Stromal cell of bone marrow (primary cell): ENCODE data around the gene SMARCA1.
"Not testable (repeated sequence)": the region's sequence is repeated elsewhere in the genome, so short reads cannot be mapped to it uniquely, and the experiment has no call there.

Experiments used
- DNase-seq: peaks from one replicate; pipeline ENCODE4 v3.0.0-alpha.2; 2012; ENCODE audit warnings: low read depth

Gene SMARCA1, protein sequence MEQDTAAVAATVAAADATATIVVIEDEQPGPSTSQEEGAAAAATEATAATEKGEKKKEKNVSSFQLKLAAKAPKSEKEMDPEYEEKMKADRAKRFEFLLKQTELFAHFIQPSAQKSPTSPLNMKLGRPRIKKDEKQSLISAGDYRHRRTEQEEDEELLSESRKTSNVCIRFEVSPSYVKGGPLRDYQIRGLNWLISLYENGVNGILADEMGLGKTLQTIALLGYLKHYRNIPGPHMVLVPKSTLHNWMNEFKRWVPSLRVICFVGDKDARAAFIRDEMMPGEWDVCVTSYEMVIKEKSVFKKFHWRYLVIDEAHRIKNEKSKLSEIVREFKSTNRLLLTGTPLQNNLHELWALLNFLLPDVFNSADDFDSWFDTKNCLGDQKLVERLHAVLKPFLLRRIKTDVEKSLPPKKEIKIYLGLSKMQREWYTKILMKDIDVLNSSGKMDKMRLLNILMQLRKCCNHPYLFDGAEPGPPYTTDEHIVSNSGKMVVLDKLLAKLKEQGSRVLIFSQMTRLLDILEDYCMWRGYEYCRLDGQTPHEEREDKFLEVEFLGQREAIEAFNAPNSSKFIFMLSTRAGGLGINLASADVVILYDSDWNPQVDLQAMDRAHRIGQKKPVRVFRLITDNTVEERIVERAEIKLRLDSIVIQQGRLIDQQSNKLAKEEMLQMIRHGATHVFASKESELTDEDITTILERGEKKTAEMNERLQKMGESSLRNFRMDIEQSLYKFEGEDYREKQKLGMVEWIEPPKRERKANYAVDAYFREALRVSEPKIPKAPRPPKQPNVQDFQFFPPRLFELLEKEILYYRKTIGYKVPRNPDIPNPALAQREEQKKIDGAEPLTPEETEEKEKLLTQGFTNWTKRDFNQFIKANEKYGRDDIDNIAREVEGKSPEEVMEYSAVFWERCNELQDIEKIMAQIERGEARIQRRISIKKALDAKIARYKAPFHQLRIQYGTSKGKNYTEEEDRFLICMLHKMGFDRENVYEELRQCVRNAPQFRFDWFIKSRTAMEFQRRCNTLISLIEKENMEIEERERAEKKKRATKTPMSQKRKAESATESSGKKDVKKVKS

DNA sequence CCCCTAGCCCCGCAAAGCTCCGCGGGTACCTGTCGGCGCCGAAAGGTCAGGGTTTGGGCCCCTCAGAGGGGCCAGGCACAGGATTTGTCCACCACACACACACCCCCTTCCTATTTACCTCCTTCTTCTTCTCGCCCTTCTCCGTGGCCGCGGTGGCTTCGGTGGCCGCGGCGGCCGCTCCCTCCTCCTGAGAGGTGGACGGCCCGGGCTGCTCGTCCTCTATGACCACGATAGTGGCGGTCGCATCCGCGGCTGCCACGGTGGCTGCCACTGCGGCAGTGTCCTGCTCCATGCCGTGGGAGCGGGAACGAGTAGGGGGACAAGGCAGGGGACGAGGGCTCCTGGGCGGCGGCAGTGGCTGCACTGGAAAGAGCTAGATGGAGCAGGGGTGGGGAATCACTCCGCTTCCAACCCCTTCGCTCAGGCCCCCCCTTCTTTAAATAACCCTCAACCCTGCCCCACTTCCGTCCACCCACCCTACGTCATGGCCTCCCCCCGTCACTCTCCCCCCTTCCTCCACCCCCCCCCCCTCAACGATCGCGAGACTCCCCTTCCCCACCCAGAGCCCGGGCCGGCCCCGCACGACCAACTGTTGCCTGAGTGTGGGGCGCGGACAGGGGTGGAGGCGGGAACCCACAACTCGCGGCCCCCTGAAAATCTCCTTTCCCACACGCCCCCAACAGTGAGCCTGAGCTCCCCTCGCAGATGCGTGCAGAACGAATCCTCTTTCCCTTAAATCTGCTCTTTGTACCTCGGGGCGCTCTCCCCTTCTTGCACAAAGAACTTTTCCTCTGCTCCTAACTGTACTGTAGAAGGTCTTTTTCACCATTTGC is at the start of gene SMARCA1:
Gene SMARCA1, minus strand, starts transcription at position 412 of the 833 bp plus-strand sequence. Its CDS starts 120 bp downstream, at position 292.
- no peak for DNase-seq

DNA sequence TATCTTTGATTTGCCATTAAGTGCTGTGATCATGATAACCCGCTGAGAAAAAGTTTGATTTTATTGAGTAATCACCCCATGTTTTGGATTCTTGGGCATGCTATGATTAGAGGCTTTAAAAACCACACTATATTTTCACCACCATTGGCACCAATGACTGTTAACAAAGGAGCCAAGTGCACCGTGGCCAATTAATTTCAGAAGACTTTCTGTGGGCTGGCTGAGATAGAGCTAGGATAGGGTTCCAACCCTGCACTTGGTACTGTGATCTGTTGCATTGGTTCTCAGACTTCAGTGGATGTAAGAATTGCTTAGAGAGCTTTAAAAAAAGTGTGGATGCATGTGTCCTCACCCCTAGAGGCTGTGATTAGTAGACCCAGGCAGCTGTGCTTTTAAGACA is 49.1 kb upstream of the SMARCA1 start:
- DNase-seq: no peak

DNA sequence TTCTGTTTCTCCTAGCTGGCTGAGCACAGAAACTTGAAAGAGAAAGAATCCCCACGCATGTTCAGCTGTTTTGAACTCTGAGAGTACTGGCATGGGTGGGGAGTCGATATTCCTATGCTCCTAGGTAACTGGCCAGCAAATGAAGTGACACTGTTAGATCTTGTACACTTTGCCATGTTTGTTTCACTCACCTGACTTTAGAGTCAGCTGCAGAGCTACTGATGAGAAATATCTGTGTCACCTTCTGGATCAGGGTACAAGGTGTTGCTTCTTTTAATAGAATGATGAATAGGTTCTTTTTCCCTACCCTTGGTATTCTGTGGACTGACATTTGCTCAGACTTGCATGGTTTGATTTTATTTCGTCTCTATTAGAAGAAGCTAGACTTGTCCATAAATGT is 45.1 kb upstream of the SMARCA1 start:
- DNase-seq: no peak

DNA sequence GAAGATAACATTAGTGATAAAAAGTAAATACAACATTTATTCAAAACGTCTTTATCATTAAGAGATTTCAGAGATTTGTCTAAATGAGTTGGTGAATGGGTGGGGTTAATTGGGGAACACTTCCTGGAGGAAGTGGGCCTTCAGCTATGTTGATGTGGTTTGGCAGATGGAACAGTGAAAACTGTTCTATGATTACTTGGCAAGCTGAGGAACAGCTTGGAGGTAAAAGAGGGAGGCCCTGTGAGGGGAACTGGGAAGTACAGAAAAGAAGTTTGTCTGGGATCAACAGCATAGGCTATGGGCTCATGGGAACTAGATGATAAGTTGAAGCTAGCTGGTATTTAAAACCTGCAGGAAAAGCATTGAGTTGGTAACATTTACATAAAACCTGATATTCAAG is 42.8 kb upstream of the SMARCA1 start:
- DNase-seq: no peak

DNA sequence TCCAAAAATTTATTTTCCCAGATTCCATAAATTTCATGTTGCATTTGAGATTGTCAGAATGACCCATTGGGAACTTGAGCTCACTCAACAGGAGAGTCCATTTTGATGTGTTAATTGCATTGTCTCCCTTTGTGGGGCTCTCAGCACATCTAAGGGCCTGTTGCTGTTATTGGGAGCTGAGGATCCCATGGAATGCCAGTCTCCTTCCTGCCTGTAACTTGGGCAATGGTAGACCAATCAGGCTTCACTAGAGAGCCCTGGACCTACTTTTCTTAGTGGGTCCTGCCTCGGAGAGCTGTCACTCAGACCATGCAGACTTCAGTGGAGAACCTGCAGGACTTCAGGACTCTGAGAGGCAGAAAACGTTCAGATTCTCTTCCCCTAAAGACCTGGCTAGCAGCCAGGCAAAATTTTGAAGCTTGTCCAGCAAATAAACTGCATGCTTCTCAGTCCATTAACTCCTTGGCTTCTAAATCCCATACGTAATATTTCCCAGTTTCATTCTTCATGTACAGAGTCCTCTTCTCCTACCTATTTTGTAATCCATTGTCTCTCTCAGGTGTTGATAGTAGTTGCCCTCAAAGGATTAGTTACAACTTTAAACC is 41.9 kb upstream of the SMARCA1 start:
- DNase-seq: no peak

DNA sequence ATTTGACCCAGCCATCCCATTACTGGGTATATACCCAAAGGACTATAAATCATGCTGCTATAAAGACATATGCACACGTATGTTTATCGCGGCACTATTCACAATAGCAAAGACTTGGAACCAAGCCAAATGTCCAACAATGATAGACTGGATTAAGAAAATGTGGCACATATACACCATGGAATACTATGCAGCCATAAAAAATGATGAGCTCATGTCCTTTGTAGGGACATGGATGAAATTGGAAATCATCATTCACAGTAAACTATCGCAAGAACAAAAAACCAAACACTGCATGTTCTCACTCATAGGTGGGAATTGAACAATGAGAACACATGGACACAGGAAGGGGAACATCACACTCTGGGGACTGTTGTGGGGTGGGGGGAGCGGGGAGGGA is 41.1 kb upstream of the SMARCA1 start:
- DNase-seq: not testable (repeated sequence)

DNA sequence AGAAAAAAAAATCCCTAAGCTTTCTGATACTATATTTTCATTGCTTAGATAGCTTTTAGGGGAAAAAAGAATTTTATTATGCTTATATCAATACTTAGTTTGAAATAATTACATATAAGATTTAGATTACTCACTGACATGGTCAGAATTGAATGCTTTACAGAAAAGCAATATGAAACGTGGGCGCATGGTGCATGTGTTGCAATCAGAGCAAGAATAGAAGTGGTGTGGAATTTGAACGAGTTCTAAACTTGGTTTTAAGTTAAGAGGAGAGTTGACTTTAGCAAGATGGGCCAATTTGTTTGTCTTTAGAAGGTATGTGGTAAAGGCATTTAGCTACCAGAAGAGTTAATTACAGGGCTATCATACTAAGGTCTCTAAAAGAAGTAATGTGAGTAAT is 38.2 kb upstream of the SMARCA1 start:
- DNase-seq: no peak

DNA sequence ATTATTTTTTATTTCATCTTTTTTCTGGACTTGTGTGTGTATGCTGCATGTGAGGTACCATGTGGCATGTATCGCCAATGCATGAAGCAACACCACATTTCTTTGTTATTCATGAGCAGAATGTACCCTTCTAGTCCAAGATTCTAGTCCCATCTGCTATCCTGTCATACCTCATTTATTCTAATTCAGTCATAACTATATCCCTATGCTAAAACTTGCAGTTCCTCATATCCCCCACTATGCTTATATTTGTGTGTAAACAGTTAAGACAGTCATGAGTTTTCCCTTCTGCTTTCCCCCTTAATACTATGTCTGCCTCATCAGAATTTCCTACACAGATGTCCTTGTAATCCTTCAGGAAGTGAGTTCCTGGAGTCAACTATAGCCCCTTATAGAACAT is 36.5 kb upstream of the SMARCA1 start:
- no peak for DNase-seq

DNA sequence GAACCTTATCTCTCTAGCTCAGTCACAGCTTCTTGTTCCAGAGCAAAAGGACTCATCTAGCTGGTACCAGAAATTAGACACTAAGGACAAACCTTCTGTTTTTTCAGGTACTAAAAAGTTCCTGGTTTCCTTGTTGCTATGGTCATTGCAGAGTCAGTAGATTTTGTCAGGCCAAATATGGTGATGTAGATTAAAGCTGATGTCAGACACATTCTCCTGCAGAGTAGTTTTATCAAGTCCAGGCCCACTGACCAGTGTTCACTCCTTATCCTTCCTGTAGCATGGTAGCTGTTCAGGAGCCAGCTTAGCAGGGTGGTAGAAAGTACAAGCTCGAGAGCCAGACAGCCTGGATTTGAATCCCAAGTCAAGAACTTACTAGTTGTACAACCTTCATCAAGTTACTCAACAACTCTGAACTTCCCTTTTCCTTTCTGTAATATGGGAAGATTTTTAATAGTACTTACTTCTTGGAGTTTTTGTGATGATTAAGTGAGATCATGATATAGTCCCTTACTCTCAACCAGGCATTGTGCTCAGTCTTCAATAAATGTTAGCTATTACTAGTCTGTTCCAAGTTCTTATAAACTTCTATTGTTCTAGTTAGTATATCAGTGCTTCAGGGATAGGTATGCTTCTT is 34.7 kb upstream of the SMARCA1 start:
- DNase-seq: no peak

DNA sequence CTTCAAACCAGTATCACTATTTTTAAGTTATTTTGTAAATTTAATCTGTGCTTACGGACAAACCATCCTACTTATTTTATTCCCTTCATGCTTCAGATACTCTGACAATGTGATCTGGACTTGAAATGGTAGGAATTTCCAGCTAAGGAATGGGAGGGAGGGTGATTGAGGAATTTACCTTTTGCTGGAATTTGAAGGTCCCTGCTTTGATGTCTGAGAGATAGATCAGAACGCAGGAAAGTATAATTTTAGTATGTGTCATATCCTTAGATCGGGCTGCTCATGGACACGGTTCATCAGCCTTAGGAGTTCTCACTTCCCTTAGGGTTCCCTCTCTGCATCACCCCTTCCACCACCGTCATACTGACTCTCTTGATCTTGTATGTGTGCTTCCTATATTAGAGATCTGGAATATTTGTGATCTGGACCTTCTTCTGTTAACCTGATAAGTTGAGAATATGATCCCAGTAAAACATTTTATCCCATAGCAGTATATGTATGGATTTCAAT is 33.6 kb upstream of the SMARCA1 start:
- no peak for DNase-seq

DNA sequence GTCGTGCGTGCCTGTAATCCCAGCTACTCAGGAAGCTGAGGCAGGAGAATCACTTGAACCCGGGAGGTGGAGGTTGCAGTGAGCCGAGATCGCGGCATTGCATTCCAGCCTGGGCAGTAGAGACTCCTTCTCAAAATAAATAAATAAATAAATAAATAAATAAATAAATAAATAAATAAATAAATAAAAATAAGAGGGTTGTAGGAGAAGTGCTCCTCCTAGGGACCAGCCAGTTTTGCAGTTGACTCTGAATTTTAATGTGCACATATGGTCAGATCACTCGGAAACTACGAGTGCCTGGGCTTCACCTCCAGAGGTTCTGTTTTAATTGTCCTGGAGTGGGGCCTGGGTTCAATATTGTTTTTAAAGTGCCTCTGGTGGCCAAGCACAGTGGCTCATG is 31.5 kb upstream of the SMARCA1 start:
- DNase-seq: not testable (repeated sequence)

DNA sequence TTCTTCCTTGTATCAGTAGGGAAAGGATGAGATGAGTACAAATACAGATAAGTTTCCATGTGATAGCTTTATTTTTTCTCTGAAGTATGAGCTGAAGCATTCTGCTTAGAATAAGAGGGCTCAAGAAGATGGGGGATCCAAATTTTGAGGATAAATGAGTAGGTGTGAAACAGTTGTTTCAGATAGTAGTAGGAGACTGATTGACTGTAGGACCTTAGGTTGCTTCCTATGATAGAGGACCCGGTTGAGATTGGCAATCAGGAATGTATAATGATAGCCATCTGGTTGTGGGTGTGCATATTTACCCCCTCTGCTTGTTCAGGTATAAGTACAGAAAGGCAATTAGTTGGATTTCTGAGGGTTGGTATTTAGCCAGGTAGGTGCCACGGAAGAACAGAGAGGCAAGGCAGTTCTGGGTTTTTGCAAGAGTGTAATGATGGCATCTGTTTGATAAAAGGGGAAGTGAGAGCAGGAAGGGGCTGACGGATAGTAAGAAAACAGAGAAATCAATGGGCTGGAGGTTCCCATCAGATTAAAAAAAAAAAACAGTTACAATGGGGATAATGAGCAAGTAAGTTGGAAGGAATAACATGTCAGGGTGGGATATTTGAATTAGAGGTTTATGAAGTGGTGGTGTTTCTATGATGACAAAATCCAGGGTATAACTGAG is 30.5 kb upstream of the SMARCA1 start:
- DNase-seq: no peak

DNA sequence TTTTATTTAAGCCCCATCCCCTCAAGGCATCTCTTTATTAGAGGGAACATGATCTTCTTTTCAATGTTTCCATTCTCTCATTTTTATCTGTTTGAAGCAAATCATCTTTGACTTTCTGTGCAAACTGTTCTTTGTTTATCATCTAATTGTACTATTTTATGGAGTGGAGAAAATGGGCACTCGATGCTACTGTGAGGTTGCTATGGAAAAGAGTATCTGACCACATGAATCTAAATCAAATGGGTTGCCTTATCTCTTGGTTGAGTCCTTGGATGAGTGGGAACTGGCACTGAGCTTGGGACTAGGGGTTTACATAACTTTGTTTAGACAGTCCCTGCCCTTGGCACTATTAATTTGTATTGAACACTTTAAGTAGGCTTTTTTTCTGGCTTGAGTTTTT is 25.8 kb upstream of the SMARCA1 start:
- DNase-seq: no peak

DNA sequence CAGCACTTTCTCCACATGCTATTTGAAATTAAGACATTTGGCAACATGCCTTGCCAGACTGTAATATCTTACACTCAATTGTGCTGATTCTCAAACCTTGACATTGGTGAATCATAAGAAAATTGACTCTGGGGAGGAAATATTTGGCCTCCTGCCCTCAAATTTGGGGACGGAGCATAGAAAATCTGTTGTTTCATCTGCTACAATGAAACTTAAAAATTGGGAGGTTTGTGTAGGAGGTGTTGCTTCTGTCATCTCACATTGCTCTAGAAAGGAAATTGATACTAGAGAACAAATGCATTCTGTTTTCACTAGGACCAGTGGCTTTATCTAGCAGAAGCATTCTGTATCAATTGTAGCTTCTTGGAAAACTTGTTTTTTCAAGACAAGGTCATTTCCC is 22.1 kb upstream of the SMARCA1 start:
- no peak for DNase-seq

DNA sequence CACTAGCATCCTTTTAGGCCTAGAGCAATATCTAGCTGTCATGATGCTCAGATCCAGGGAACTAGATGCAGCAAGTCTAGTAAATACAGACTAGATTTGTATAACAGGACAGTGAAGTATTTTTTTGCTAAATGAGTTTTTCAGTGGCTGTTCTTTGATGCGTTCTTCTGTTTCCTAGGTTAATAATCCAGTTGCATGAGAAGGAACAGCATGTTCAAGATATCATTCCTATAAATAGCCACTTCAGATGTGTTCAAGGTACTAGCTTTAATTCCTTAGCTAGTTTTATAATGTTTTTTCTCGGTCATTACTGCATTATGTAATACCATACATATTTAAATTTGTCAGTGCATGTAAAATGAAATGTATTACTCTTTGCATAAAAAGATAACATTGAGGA is 21.5 kb upstream of the SMARCA1 start:
- DNase-seq: no peak

DNA sequence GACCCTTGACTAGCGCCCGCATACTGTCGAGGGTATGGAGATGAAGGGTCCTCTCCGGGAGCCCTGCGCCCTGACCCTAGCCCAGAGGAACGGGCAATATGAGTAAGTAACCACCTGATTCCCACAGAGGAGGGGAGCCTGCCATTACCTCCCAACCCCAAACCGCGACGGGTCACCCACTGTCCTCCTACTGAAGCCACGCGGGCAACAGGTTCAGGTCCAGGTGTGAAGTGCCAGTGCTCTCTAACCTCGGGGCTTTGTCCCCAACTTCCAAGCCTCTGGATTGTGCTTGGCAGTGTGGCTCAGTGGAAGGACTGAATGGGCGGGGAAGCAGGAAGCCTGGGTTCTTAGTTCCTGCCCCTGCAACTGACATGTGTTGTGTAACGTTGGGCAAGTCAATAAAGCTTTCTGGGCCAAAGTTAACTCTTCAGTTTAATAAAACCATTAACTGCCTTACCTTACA is 17.5 kb upstream of the SMARCA1 start:
- no peak for DNase-seq

DNA sequence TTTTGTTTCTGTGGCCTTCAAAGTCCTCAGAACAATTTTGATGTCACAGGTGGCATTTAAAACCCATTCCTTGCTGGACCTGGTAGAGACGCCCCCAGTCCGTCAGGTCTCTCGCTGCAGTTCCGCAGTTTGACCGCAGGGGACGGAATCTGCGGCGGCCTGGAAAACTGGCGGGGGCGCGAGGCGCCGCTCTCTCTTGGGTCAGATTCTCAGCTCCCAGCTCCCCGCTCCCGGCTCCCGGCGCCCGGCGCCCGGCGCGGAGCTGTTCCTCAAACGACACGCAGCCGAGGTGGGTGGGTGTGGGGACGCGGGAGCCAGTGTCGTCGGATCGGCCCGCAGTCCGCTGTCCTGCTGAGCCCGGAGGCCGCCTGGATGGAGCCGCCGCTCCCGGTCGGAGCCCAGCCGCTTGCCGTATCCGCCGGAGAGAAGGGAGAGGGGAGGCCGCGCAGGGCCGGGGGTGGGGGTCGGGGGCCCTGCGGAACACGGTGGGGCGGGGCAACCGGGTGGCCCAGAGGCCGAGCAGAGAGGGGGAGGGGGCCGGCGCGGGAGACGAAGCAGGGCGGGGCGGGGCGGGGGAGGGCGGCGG is 16.9 kb upstream of the SMARCA1 start, which contains the start of gene OCRL:
Gene OCRL, plus strand, starts transcription at position 192 of the 586 bp plus-strand sequence. Its CDS starts 181 bp downstream, at position 373.
- no peak for DNase-seq

DNA sequence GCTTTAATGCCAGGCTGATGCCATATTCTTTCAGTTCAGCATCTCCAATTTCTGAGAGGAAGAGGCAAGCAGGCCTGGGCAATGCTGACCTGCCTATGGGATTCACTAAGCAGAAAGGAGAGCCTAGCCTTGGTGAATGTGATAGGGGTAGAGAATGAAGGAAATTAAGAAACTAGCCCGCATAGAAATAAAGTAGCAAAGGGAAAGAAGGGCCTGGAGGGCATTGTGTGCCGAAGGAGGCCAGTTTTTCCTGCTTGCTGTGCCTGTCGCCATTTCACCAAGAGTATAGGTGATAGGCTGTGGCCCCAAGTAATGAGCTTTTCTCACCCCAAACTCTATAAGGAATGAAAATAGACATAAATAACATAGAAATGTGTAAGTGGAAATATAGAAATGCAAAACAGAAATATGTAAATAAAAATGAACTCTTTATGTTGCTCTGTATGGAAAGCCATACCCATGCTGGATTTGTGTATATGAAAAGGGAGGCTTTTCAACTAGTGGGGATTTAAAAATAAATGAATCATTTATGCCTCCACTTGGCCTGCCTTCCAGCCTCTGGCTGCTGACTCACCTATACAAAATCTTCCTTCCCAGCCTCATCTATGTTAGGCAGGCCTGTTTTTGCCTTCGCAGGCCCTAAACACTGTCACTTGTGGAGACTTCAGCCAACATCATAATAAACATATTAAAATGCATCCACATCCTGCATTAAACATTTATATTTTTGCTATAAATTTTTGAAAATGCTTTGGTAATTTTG is 11.7 kb upstream of the SMARCA1 start:
- no peak for DNase-seq

DNA sequence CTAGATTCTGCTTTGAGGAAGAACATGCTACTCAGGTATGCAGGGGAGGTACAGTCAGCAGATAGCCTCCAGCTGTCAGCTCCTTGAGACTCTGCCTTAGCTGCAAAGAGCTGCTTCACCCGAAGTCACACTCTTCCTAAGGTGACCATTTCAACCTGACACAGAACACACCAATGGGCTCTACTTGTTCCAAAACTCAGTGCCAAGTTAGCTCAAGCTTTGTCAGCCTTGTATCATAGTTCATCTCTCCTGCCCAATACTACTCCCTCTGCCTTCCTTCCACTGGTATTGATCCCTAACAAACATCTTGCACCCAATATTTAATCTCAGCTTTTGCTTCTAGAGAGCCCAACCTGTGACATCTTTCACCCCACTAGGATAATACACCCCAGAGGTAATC is 7.8 kb upstream of the SMARCA1 start:
- no peak for DNase-seq
